A549 (cell line): ENCODE results near the gene INO80.

Experiments
- CBX2 ChIP-seq: fragments of 200-600 bp; sonication (generic); IDR thresholded peaks from 2 replicates; pipeline ENCODE4 v1.6.1; 2016; ENCODE audit warnings: low read depth, mild to moderate bottlenecking, borderline replicate concordance
- CEBPB ChIP-seq, 2 experiments: fragments of >200 bp in 1 of 2; sonication (Bioruptor Twin) in 1 of 2; formaldehyde crosslinking in 1 of 2; IDR thresholded peaks; 2 replicates each; pipeline ENCODE4 v1.6.1; 2012 to 2016
- CHD4 ChIP-seq: fragments of 200-600 bp; sonication (generic); IDR thresholded peaks from 2 replicates; pipeline ENCODE4 v1.6.1; 2016; ENCODE audit warnings: antibody characterized with exemption, mild to moderate bottlenecking, borderline replicate concordance
- EP300 ChIP-seq, 2 experiments: fragments of >200 bp; sonication (Bioruptor Twin); formaldehyde crosslinking; IDR thresholded peaks; 2 replicates in 1 of 2; 3 replicates in 1 of 2; pipeline ENCODE4 v1.6.1; 2016 to 2017
- FOSL2 ChIP-seq, 2 experiments: fragments of 450-650 bp in 1 of 2; fragments of >200 bp in 1 of 2; sonication (Bioruptor Twin) in 1 of 2; formaldehyde crosslinking; IDR thresholded peaks; 2 replicates each; pipeline versions ENCODE4 v1.5.0 to v1.6.1; 2016 to 2020; ENCODE audit warnings: mild to moderate bottlenecking in 1 of 2, moderate library complexity in 1 of 2
- JUN ChIP-seq, 2 experiments: fragments of >200 bp; sonication (Bioruptor Twin); formaldehyde crosslinking; IDR thresholded peaks; 2 replicates in 1 of 2; 3 replicates in 1 of 2; pipeline ENCODE4 v1.6.1; 2016 to 2017
- JUNB ChIP-seq: fragments of >200 bp; sonication (Bioruptor Twin); formaldehyde crosslinking; IDR thresholded peaks from 2 replicates; pipeline ENCODE4 v1.6.1; 2016
- POLR2A ChIP-seq: IDR thresholded peaks from 2 replicates; pipeline ENCODE4 v1.6.1; 2012; ENCODE audit warnings: mild to moderate bottlenecking, low read length
- RAD21 ChIP-seq, 2 experiments: fragments of >200 bp in 1 of 2; sonication (Bioruptor Twin) in 1 of 2; formaldehyde crosslinking in 1 of 2; IDR thresholded peaks in 1 of 2; conservative IDR thresholded peaks in 1 of 2; 2 replicates in 1 of 2; 3 replicates in 1 of 2; pipeline ENCODE4 v1.6.1; 2012 to 2018; ENCODE audit warnings: inconsistent platforms in 1 of 2
- RARB ChIP-seq: fragments of 250-450 bp; sonication (Bioruptor Pico); IDR thresholded peaks from 2 replicates; pipeline ENCODE4 v1.8.0; 2021; ENCODE audit warnings: mild to moderate bottlenecking, moderate library complexity
- RCOR1 ChIP-seq: fragments of 150-350 bp; IDR thresholded peaks from 2 replicates; pipeline ENCODE4 v1.6.1; 2014; ENCODE audit warnings: antibody characterized with exemption, low read length, low read depth
- TF ChIP-seq, protein P1 (sequence below): fragments of >200 bp; sonication (Bioruptor Twin); formaldehyde crosslinking; IDR thresholded peaks from 3 replicates; pipeline ENCODE4 v1.5.1; 2016
- TF ChIP-seq, protein P2 (sequence below): fragments of >200 bp; sonication (Bioruptor Twin); formaldehyde crosslinking; IDR thresholded peaks from 3 replicates; pipeline ENCODE4 v1.6.1; 2016

DNA sequence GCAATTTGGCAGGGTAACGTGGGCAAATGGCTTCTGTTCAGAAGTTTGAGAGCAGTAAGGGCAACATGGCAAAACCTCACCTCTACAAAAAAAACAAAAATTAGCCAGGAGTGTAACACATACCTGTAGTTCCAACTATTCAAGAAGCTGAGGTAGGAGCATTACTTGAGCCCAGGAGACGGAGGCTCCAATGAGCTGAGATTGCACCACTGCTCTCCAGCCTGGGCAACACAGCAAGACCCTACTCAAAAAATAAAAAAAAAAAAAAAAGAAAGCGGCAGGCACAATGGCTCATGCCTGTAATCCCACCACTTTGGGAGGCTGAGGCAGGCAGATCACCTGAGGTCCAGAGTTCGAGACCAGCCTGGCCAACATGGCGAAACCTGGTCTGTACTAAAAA is 5.9 kb upstream of the INO80 start:
- TF ChIP-seq RARB (CRISPR knock-in tag) (no peak), EP300 (IDR thresholded peaks at IDR 0.05) (no peak), CHD4 (no peak), JUNB (no peak), FOSL2 (IDR thresholded peaks at IDR 0.05) (no peak), FOSL2 (CRISPR knock-in tag; IDR thresholded peaks at IDR 0.05) (no peak), POLR2A (no peak), CEBPB (IDR thresholded peaks at IDR 0.05) (no peak), RCOR1 (no peak), RAD21 (conservative IDR thresholded peaks at IDR 0.05 in 1 of 2, IDR thresholded peaks at IDR 0.05 in 1 of 2) (no peak), JUN (IDR thresholded peaks at IDR 0.05) (no peak), CBX2 (no peak)
- TF ChIP-seq, protein P1, sequence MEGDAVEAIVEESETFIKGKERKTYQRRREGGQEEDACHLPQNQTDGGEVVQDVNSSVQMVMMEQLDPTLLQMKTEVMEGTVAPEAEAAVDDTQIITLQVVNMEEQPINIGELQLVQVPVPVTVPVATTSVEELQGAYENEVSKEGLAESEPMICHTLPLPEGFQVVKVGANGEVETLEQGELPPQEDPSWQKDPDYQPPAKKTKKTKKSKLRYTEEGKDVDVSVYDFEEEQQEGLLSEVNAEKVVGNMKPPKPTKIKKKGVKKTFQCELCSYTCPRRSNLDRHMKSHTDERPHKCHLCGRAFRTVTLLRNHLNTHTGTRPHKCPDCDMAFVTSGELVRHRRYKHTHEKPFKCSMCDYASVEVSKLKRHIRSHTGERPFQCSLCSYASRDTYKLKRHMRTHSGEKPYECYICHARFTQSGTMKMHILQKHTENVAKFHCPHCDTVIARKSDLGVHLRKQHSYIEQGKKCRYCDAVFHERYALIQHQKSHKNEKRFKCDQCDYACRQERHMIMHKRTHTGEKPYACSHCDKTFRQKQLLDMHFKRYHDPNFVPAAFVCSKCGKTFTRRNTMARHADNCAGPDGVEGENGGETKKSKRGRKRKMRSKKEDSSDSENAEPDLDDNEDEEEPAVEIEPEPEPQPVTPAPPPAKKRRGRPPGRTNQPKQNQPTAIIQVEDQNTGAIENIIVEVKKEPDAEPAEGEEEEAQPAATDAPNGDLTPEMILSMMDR, result no peak
- TF ChIP-seq, protein P2, sequence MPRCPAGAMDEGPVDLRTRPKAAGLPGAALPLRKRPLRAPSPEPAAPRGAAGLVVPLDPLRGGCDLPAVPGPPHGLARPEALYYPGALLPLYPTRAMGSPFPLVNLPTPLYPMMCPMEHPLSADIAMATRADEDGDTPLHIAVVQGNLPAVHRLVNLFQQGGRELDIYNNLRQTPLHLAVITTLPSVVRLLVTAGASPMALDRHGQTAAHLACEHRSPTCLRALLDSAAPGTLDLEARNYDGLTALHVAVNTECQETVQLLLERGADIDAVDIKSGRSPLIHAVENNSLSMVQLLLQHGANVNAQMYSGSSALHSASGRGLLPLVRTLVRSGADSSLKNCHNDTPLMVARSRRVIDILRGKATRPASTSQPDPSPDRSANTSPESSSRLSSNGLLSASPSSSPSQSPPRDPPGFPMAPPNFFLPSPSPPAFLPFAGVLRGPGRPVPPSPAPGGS, result no peak
